HepG2 (cell line): ENCODE data around the gene FGD4. TPM values are rescaled to one million over a fixed set of nuclear protein-coding genes. Genes with fewer than 3 reads are reported as not detected.

ENCODE experiments used
- BCL6 ChIP-seq: IDR thresholded peaks from 2 replicates; pipeline ENCODE4 v1.6.1; 2016; ENCODE audit warnings: missing genetic modification reagents, missing compliant biosample characterization
- CBFB ChIP-seq: sonication (generic); formaldehyde crosslinking; IDR thresholded peaks from 2 replicates; pipeline ENCODE4 v1.4.0; 2020; ENCODE audit warnings: missing genetic modification reagents
- EZH2 ChIP-seq: conservative IDR thresholded peaks from 2 replicates; pipeline ENCODE4 v1.6.1; 2012; ENCODE audit warnings: mild to moderate bottlenecking, low read depth, low read length, moderate library complexity
- FOXA1 ChIP-seq, 2 experiments: fragments of 450-650 bp in 1 of 2; sonication (generic) in 1 of 2; formaldehyde crosslinking in 1 of 2; IDR thresholded peaks; 2 replicates each; pipeline versions ENCODE4 v1.4.0 to v1.6.1; 2016 to 2020; ENCODE audit warnings: missing genetic modification reagents in 1 of 2
- FOXA3 ChIP-seq: IDR thresholded peaks from 2 replicates; pipeline ENCODE4 v1.6.1; 2016; ENCODE audit warnings: missing genetic modification reagents, missing compliant biosample characterization
- HHEX ChIP-seq: IDR thresholded peaks from 2 replicates; pipeline ENCODE4 v1.6.1; 2016; ENCODE audit warnings: control low read depth
- HMG20A ChIP-seq: IDR thresholded peaks from 2 replicates; pipeline ENCODE4 v1.6.1; 2016; ENCODE audit warnings: borderline replicate concordance
- HNF4A ChIP-seq: sonication (generic); formaldehyde crosslinking; IDR thresholded peaks from 2 replicates; pipeline ENCODE4 v1.4.0; 2020; ENCODE audit warnings: missing genetic modification reagents
- MED1 ChIP-seq: sonication (generic); formaldehyde crosslinking; IDR thresholded peaks from 2 replicates; pipeline ENCODE4 v1.4.0; 2020; ENCODE audit warnings: missing genetic modification reagents
- NCOA2 ChIP-seq: sonication (generic); formaldehyde crosslinking; IDR thresholded peaks from 2 replicates; pipeline ENCODE4 v1.8.0; 2022; ENCODE audit warnings: inconsistent platforms
- NR2F2 ChIP-seq: IDR thresholded peaks from 2 replicates; pipeline ENCODE4 v1.6.1; 2012; ENCODE audit warnings: low read depth, inconsistent platforms, borderline replicate concordance
- ONECUT2 ChIP-seq: sonication (generic); formaldehyde crosslinking; IDR thresholded peaks from 2 replicates; pipeline ENCODE4 v1.4.0; 2020; ENCODE audit warnings: missing genetic modification reagents
- PPARG ChIP-seq: conservative IDR thresholded peaks from 2 replicates; pipeline ENCODE4 v1.6.1; 2016; ENCODE audit warnings: missing biosample characterization, missing genetic modification reagents
- RARA ChIP-seq: IDR thresholded peaks from 2 replicates; pipeline ENCODE4 v1.6.1; 2016; ENCODE audit warnings: missing genetic modification reagents, missing compliant biosample characterization
- RXRB ChIP-seq: IDR thresholded peaks from 2 replicates; pipeline ENCODE4 v1.6.1; 2016; ENCODE audit warnings: borderline replicate concordance, missing genetic modification reagents, missing compliant biosample characterization
- SAP130 ChIP-seq: IDR thresholded peaks from 2 replicates; pipeline ENCODE4 v1.6.1; 2016; ENCODE audit warnings: low read depth
- SKI ChIP-seq: fragments of 450-650 bp; IDR thresholded peaks from one replicate; pipeline ENCODE4 v1.6.1; 2018; ENCODE audit warnings: mild to moderate bottlenecking; ENCODE audit not compliant: partially characterized antibody
- SOX13 ChIP-seq, 3 experiments: fragments of 450-650 bp in 1 of 3; sonication (generic) in 1 of 3; formaldehyde crosslinking in 1 of 3; IDR thresholded peaks in 2 of 3; conservative IDR thresholded peaks in 1 of 3; 2 replicates each; pipeline versions ENCODE4 v1.5.0 to v1.6.1; 2016 to 2020; ENCODE audit warnings: antibody characterized with exemption in 1 of 3, mild to moderate bottlenecking in 1 of 3, missing compliant biosample characterization in 1 of 3, missing genetic modification reagents in 1 of 3, moderate library complexity in 1 of 3
- SOX5 ChIP-seq: IDR thresholded peaks from 2 replicates; pipeline ENCODE4 v1.6.1; 2016; ENCODE audit warnings: borderline replicate concordance
- STAT6 ChIP-seq: sonication (generic); formaldehyde crosslinking; IDR thresholded peaks from 2 replicates; pipeline ENCODE4 v1.4.0; 2020; ENCODE audit warnings: missing genetic modification reagents, mild to moderate bottlenecking, borderline replicate concordance
- TCF7 ChIP-seq: sonication (generic); IDR thresholded peaks from 2 replicates; pipeline ENCODE4 v1.6.1; 2016; ENCODE audit warnings: antibody characterized with exemption, low read depth
- XBP1 ChIP-seq: sonication (generic); formaldehyde crosslinking; IDR thresholded peaks from 2 replicates; pipeline ENCODE4 v1.5.0; 2020; ENCODE audit warnings: missing genetic modification reagents
- ZMYM4 ChIP-seq: sonication (generic); formaldehyde crosslinking; IDR thresholded peaks from 2 replicates; pipeline ENCODE4 v1.8.1; 2023; ENCODE audit warnings: mild to moderate bottlenecking, missing genetic modification reagents
- ZNF350 ChIP-seq: sonication (generic); formaldehyde crosslinking; IDR thresholded peaks from 2 replicates; pipeline ENCODE4 v1.4.0; 2020; ENCODE audit warnings: mild to moderate bottlenecking, low read depth, missing genetic modification reagents, borderline replicate concordance
- polyA plus RNA-seq, 8 experiments: library from polyadenylated mRNA; depleted of rRNA in 3 of 8; stranded (reverse) in 7 of 8; unstranded in 1 of 8; fragments of >200 nt; fragmentation: Illumina TruSeq in 4 of 8; extraction: Trizol in 4 of 8; gene quantifications; 2 replicates each; pipeline versions ENCODE4 v1.2.1 to v1.2.3, GENCODE V29; 2011 to 2016; ENCODE audit warnings: low read depth in 4 of 8, missing spikeins in 1 of 8, mixed read lengths in 1 of 8; ENCODE audit not compliant: insufficient read depth in 1 of 8
- total RNA-seq, 5 experiments: library from RNA; depleted of rRNA; stranded (reverse); fragments of >200 nt; fragmentation: Illumina TruSeq; extraction: Trizol; gene quantifications; 2 replicates each; pipeline ENCODE4 v1.2.3, GENCODE V29; 2016; ENCODE audit warnings: low read depth in 1 of 5
- TF ChIP-seq, protein P1 (sequence below): sonication (generic); formaldehyde crosslinking; IDR thresholded peaks from 2 replicates; pipeline ENCODE4 v1.5.1; 2020; ENCODE audit warnings: mild to moderate bottlenecking, moderate library complexity, missing genetic modification reagents
- TF ChIP-seq, protein P2 (sequence below): sonication (generic); formaldehyde crosslinking; IDR thresholded peaks from 2 replicates; pipeline ENCODE4 v1.4.0; 2020; ENCODE audit warnings: missing genetic modification reagents

Gene FGD4
- total and polyA plus RNA-seq, 2 of the 13 experiments (the other 11 are each of a cell fraction or from before 2014, with no cell fraction given), result 4.6 to 6.6 TPM

DNA sequence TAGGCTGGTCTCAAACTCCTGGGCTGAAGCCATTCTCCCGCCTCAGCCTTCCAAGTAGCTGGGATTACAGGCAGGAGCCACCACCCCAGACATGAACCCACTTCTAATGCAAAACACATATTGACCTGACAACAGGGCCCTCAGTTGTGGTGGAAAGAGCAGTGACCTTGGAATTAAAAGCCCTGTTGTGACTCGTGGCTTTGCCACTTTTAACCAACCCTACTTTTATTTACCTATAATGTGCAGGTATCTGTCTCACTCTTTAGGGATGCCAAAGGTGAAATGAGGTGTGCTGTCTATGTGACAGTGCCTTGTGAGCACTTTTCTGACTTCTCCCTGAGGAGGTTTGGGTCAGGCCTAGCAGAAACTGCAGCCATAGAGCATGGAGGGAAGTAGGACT is 146.9 kb downstream of the FGD4 start (continued):
- TF ChIP-seq, protein P1, sequence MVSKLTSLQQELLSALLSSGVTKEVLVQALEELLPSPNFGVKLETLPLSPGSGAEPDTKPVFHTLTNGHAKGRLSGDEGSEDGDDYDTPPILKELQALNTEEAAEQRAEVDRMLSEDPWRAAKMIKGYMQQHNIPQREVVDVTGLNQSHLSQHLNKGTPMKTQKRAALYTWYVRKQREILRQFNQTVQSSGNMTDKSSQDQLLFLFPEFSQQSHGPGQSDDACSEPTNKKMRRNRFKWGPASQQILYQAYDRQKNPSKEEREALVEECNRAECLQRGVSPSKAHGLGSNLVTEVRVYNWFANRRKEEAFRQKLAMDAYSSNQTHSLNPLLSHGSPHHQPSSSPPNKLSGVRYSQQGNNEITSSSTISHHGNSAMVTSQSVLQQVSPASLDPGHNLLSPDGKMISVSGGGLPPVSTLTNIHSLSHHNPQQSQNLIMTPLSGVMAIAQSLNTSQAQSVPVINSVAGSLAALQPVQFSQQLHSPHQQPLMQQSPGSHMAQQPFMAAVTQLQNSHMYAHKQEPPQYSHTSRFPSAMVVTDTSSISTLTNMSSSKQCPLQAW (CRISPR knock-in tag), result 0 out of 2 replicates have a peak, but pooled peaks have one; percentile 13
- TF ChIP-seq SKI (peak; percentile 27), RXRB (CRISPR knock-in tag) (peak; percentile 41), ZMYM4 (CRISPR knock-in tag) (peak; percentile 30; the same call in 1 of the 2 replicates), HMG20A (CRISPR knock-in tag) (peak; percentile 42; the same call in 1 of the 2 replicates), CBFB (CRISPR knock-in tag) (peak; percentile 63; the same call in 1 of the 2 replicates), TCF7 (peak; percentile 30; the same call in 1 of the 2 replicates), ONECUT2 (CRISPR knock-in tag) (0 out of 2 replicates have a peak, but pooled peaks have one; percentile 22), HNF4A (CRISPR knock-in tag) (peak; percentile 25; the same call in 1 of the 2 replicates), FOXA3 (CRISPR knock-in tag) (0 out of 2 replicates have a peak, but pooled peaks have one; percentile 18), SOX5 (CRISPR knock-in tag) (peak; percentile 27; the same call in 1 of the 2 replicates), BCL6 (CRISPR knock-in tag) (peak; percentile 79), ZNF350 (CRISPR knock-in tag) (no peak), EZH2 (no peak), MED1 (peak; percentile 41; the same call in 1 of the 2 replicates), NCOA2 (CRISPR knock-in tag) (0 out of 2 replicates have a peak, but pooled peaks have one; percentile 13), HHEX (CRISPR knock-in tag) (no peak), SOX13 (IDR thresholded peaks at IDR 0.05) (no peak), SOX13 (CRISPR knock-in tag; conservative IDR thresholded peaks at IDR 0.05 in 1 of 2, IDR thresholded peaks at IDR 0.05 in 1 of 2) (peak in 1 of 2 experiments; percentile 36; a peak in 1 of 4 replicates), FOXA1 (IDR thresholded peaks at IDR 0.05) (no peak), FOXA1 (CRISPR knock-in tag; IDR thresholded peaks at IDR 0.05) (0 out of 2 replicates have a peak, but pooled peaks have one; percentile 26), XBP1 (CRISPR knock-in tag) (no peak), RARA (CRISPR knock-in tag) (peak; percentile 88), STAT6 (CRISPR knock-in tag) (no peak), SAP130 (CRISPR knock-in tag) (0 out of 2 replicates have a peak, but pooled peaks have one; percentile 22), NR2F2 (peak; percentile 54; the same call in 1 of the 2 replicates), PPARG (CRISPR knock-in tag) (peak; percentile 41; the same call in 1 of the 2 replicates)
- TF ChIP-seq, protein P2, sequence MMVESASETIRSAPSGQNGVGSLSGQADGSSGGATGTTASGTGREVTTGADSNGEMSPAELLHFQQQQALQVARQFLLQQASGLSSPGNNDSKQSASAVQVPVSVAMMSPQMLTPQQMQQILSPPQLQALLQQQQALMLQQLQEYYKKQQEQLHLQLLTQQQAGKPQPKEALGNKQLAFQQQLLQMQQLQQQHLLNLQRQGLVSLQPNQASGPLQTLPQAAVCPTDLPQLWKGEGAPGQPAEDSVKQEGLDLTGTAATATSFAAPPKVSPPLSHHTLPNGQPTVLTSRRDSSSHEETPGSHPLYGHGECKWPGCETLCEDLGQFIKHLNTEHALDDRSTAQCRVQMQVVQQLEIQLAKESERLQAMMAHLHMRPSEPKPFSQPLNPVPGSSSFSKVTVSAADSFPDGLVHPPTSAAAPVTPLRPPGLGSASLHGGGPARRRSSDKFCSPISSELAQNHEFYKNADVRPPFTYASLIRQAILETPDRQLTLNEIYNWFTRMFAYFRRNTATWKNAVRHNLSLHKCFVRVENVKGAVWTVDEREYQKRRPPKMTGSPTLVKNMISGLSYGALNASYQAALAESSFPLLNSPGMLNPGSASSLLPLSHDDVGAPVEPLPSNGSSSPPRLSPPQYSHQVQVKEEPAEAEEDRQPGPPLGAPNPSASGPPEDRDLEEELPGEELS, result peak; percentile 50
